GM12872 (cell line): ENCODE results near the gene HS1BP3.

Experiments
- CTCF ChIP-seq: IDR thresholded peaks from 3 replicates; pipeline ENCODE4 v1.5.1; 2011; ENCODE audit warnings: low read depth, mild to moderate bottlenecking, low read length, moderate library complexity; ENCODE audit not compliant: insufficient read depth

The HS1BP3 gene

GRCh38 chr2:20660506-20661420, 9.9 kb upstream of the HS1BP3 start:
- TF ChIP-seq CTCF: no peak

GRCh38 chr2:20657522-20658235, 6.8 kb upstream of the HS1BP3 start:
- TF ChIP-seq CTCF: no peak

GRCh38 chr2:20656561-20656960, 5.7 kb upstream of the HS1BP3 start:
- TF ChIP-seq CTCF: no peak

GRCh38 chr2:20654535-20654813, 3.6 kb upstream of the HS1BP3 start:
- no peak for TF ChIP-seq CTCF

GRCh38 chr2:20653695-20654534, 3.0 kb upstream of the HS1BP3 start:
- TF ChIP-seq CTCF: no peak

GRCh38 chr2:20652673-20653575, 2.0 kb upstream of the HS1BP3 start:
- TF ChIP-seq CTCF: no peak
